Activated CD4-positive, alpha-beta T cell treated with anti-CD3 and anti-CD28 coated beads, Interleukin-2, Interleukin-6, amounts not matched to agents 100 ng/mL and 50 ng/mL, durations not matched to agents 16 hours and 8 hours (primary cell): ENCODE data around the gene RALGPS1.

ENCODE experiments used
- DNase-seq: peaks from one replicate; pipeline ENCODE4 v3.0.0-alpha.2; 2020

The RALGPS1 gene

GRCh38 chr9:127178686-127179632 is 264.4 kb downstream of the RALGPS1 start:
- DNase-seq = no peak

GRCh38 chr9:127179633-127180441 is 265.3 kb downstream of the RALGPS1 start:
- DNase-seq = no peak

GRCh38 chr9:127180457-127181314 is 266.1 kb downstream of the RALGPS1 start:
- DNase-seq = no peak

GRCh38 chr9:127181315-127181580 is 266.7 kb downstream of the RALGPS1 start:
- DNase-seq = no peak

GRCh38 chr9:127181595-127182190 is 267.1 kb downstream of the RALGPS1 start:
- no peak for DNase-seq

GRCh38 chr9:127182901-127183746 is 268.5 kb downstream of the RALGPS1 start:
- DNase-seq = no peak

GRCh38 chr9:127183814-127184582 is 269.4 kb downstream of the RALGPS1 start:
- DNase-seq = no peak

GRCh38 chr9:127184641-127185040 is 270.1 kb downstream of the RALGPS1 start:
- DNase-seq = no peak

- no peak for DNase-seq
Observed at GRCh38 chr9:127185181-127185580, 270.6 kb downstream of the RALGPS1 start.

GRCh38 chr9:127185931-127186781 is 271.6 kb downstream of the RALGPS1 start:
- DNase-seq = no peak

- DNase-seq = no peak
Observed at GRCh38 chr9:127186806-127187205, 272.2 kb downstream of the RALGPS1 start.

- DNase-seq = no peak
Observed at GRCh38 chr9:127187231-127187956, 272.8 kb downstream of the RALGPS1 start.

GRCh38 chr9:127188396-127188795 is 273.8 kb downstream of the RALGPS1 start:
- no peak for DNase-seq

- DNase-seq = no peak
Observed at GRCh38 chr9:127189628-127190027, 275.0 kb downstream of the RALGPS1 start.

GRCh38 chr9:127192744-127193143 is 278.2 kb downstream of the RALGPS1 start:
- no peak for DNase-seq

GRCh38 chr9:127193483-127193882 is 278.9 kb downstream of the RALGPS1 start:
- DNase-seq = no peak

GRCh38 chr9:127194881-127195713 is 280.5 kb downstream of the RALGPS1 start:
- DNase-seq = no peak
